Measurements from ENCODE around the gene MAP2.

The MAP2 gene

GRCh38 chr2:209425471-209426071 lies 1.7 kb downstream of the MAP2 start:
- DNase-seq = no peak

GRCh38 chr2:209426432-209426831 lies 2.6 kb downstream of the MAP2 start:
- no peak for DNase-seq

- no peak for DNase-seq
These were observed 7.9 kb downstream of the MAP2 start for GRCh38 chr2:209431701-209432100.

GRCh38 chr2:209441541-209441940 lies 17.7 kb downstream of the MAP2 start:
- DNase-seq = no peak

GRCh38 chr2:209442939-209443338 lies 19.1 kb downstream of the MAP2 start:
- DNase-seq = no peak

GRCh38 chr2:209445485-209445884 lies 21.6 kb downstream of the MAP2 start:
- no peak for DNase-seq

- no peak for DNase-seq
These were observed 27.5 kb downstream of the MAP2 start for GRCh38 chr2:209451209-209451834.

GRCh38 chr2:209456489-209456888 lies 32.6 kb downstream of the MAP2 start:
- DNase-seq = no peak

- no peak for DNase-seq
These were observed 34.4 kb downstream of the MAP2 start for GRCh38 chr2:209458008-209458979.

GRCh38 chr2:209459359-209459758 lies 35.5 kb downstream of the MAP2 start:
- no peak for DNase-seq

- DNase-seq = no peak
These were observed 36.4 kb downstream of the MAP2 start for GRCh38 chr2:209460151-209460761.

- no peak for DNase-seq
These were observed 39.4 kb downstream of the MAP2 start for GRCh38 chr2:209463226-209463625.

GRCh38 chr2:209463835-209464234 lies 40.0 kb downstream of the MAP2 start:
- DNase-seq = no peak

GRCh38 chr2:209468846-209469245 lies 45.0 kb downstream of the MAP2 start:
- DNase-seq = no peak

- no peak for DNase-seq
These were observed 45.6 kb downstream of the MAP2 start for GRCh38 chr2:209469481-209469880.

- DNase-seq = no peak
These were observed 46.6 kb downstream of the MAP2 start for GRCh38 chr2:209470466-209470865.

GRCh38 chr2:209471037-209471436 lies 47.2 kb downstream of the MAP2 start:
- no peak for DNase-seq

GRCh38 chr2:209472112-209472832 lies 48.4 kb downstream of the MAP2 start:
- DNase-seq = no peak

- DNase-seq = no peak
These were observed 49.0 kb downstream of the MAP2 start for GRCh38 chr2:209472871-209473270.

GRCh38 chr2:209473930-209474419 lies 50.1 kb downstream of the MAP2 start:
- DNase-seq = no peak

GRCh38 chr2:209474960-209475359 lies 51.1 kb downstream of the MAP2 start:
- no peak for DNase-seq

Measured in stimulated activated CD4-positive, alpha-beta T cell treated with anti-CD3 and anti-CD28 coated beads, Interleukin-2, amount 100 ng/mL, for 24 hours (primary cell).